ENCODE measurements around the gene SV2A.

The SV2A gene

GRCh38 chr1:149927563-149928400 lies 10.1 kb upstream of the SV2A start, which contains the start of gene SF3B4 (continued):
- TF ChIP-seq ZNF549 (tag by site-specific recombination; IDR thresholded peaks at IDR 0.05) (no peak), ZBTB26 (tag by site-specific recombination; optimal IDR thresholded peaks at IDR 0.05) (peak; percentile 41), PATZ1 (tag by site-specific recombination; IDR thresholded peaks at IDR 0.05) (peak; percentile 43), ZBTB21 (tag by site-specific recombination; IDR thresholded peaks at IDR 0.05) (0 out of 2 replicates have a peak, but pooled peaks have one; percentile 19), ZNF24 (tag by site-specific recombination; IDR thresholded peaks at IDR 0.05) (0 out of 2 replicates have a peak, but pooled peaks have one; percentile 45), ZBTB1 (tag by site-specific recombination; IDR thresholded peaks at IDR 0.05) (no peak), INSM2 (tag by site-specific recombination; IDR thresholded peaks at IDR 0.05) (peak; percentile 39; the same call in 1 of the 2 replicates), SALL2 (tag by site-specific recombination; IDR thresholded peaks at IDR 0.05; ENCODE audit: borderline replicate concordance) (no peak), ZNF214 (tag by site-specific recombination; IDR thresholded peaks at IDR 0.05; ENCODE audit: borderline replicate concordance) (no peak), BCL11A (tag by site-specific recombination; IDR thresholded peaks at IDR 0.05; ENCODE audit: low read depth) (no peak), SCRT2 (tag by site-specific recombination; IDR thresholded peaks at IDR 0.05) (no peak), RBAK (tag by site-specific recombination; IDR thresholded peaks at IDR 0.05) (no peak), ZNF302 (tag by site-specific recombination; IDR thresholded peaks at IDR 0.05; ENCODE audit: low read depth) (no peak), ZNF157 (tag by site-specific recombination; IDR thresholded peaks at IDR 0.05) (no peak), ZNF677 (tag by site-specific recombination; IDR thresholded peaks at IDR 0.05) (no peak), ZNF518A (tag by site-specific recombination; conservative IDR thresholded peaks at IDR 0.05; ENCODE audit: low read depth) (peak; percentile 94), GLIS1 (tag by site-specific recombination; IDR thresholded peaks at IDR 0.05) (peak; percentile 77), IKZF3 (tag by site-specific recombination; IDR thresholded peaks at IDR 0.05) (peak; percentile 55; the same call in 1 of the 2 replicates), PRDM4 (tag by site-specific recombination; IDR thresholded peaks at IDR 0.05) (0 out of 2 replicates have a peak, but pooled peaks have one; percentile 17), WT1 (tag by site-specific recombination; IDR thresholded peaks at IDR 0.05) (no peak), TCF7L2 (IDR thresholded peaks at IDR 0.05; ENCODE audit: borderline replicate concordance, low read depth, low read length) (no peak), TRIM28 (IDR thresholded peaks at IDR 0.05; ENCODE audit: borderline replicate concordance, low read length) (0 out of 2 replicates have a peak, but pooled peaks have one; percentile 51), ZNF777 (tag by site-specific recombination; IDR thresholded peaks at IDR 0.05; ENCODE audit: borderline replicate concordance) (no peak), ZSCAN18 (tag by site-specific recombination; IDR thresholded peaks at IDR 0.05) (no peak), KLF1 (tag by site-specific recombination; IDR thresholded peaks at IDR 0.05) (peak; percentile 58)
